ENCODE results near the gene PLSCR2.
"Not testable (repeated sequence)": the region's sequence is repeated elsewhere in the genome, so short reads cannot be mapped to it uniquely, and the experiment has no call there.

Gene PLSCR2

DNA sequence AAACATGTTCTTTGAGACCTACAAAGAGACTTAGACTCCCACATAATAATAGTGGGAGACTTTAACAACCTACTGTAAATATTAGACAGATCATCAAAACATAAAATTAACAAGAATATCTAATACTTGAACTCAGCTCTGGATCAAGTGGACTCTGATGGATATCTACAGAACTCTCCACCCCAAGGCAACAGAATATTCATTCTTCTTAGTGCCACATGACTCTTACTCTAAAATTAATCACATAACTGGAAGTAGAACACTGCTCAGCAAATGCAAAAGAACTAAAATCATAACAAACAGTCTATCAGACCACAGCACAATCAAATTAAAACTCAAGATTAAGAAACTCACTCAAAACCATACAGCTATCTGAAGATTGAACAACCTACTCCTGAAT lies 15.9 kb upstream of the PLSCR2 start:
- TF ChIP-seq, protein P1, sequence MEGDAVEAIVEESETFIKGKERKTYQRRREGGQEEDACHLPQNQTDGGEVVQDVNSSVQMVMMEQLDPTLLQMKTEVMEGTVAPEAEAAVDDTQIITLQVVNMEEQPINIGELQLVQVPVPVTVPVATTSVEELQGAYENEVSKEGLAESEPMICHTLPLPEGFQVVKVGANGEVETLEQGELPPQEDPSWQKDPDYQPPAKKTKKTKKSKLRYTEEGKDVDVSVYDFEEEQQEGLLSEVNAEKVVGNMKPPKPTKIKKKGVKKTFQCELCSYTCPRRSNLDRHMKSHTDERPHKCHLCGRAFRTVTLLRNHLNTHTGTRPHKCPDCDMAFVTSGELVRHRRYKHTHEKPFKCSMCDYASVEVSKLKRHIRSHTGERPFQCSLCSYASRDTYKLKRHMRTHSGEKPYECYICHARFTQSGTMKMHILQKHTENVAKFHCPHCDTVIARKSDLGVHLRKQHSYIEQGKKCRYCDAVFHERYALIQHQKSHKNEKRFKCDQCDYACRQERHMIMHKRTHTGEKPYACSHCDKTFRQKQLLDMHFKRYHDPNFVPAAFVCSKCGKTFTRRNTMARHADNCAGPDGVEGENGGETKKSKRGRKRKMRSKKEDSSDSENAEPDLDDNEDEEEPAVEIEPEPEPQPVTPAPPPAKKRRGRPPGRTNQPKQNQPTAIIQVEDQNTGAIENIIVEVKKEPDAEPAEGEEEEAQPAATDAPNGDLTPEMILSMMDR (IDR thresholded peaks at IDR 0.05): no peak
- H3K4me3 ChIP-seq: no peak overlapping the region
- no peak overlapping the region for H3K27ac ChIP-seq
- no peak for DNase-seq (ENCODE audit: low spot score)

DNA sequence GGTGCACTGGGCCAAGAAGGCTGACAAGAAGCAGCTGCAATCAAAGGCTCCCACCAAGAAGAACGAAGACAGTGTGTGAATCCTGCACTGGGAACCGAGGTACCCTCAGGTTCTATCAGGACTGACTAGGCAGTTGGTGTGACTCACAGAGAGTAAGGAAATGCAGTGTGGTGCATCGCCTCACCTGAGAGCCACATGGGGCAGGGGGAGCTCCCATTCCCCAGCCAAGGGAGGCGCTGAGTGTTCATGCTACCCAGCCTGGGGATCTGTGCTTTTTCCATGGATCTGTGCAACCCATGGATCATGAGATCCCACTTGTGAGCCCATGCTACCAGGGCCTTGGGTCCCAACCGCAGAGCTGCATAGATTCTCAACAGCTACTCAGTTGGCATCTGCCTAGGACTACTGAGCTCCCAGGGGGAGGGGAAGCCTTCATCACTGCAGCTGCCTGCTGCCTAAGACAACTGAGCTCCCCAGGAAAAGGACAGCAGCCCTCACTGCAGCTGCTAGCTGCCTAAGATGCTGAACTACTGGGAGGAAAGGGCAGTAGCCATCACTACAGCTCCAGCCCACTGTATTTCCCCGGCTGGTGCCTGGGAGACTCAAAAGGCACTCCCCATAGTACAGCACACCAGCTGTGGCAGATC lies 6.9 kb upstream of the PLSCR2 start:
- Histone ChIP-seq H3K4me3 (no peak overlapping the region), H3K27ac (no peak overlapping the region)
- no peak for DNase-seq (ENCODE audit: low spot score)
- TF ChIP-seq, protein P1 (IDR thresholded peaks at IDR 0.05): no peak

DNA sequence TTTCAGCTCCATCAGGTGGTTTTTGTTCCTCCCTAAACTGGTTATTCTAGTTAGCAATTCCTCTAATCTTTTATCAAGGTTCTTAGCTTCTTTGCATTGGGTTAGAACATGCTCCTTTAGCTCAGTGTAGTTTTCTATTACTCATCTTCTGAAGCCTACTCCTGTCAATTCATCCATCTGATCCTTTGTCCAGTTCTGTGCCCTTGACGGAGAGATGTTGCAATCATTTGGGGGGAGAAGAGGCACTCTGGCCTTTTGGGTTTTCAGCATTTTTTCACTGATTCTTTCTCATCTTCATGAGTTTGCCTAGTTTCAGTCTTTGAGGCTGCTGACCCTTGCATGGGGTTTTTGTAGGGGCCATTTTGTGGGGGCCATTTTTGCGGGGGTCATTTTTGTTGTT lies 5.6 kb upstream of the PLSCR2 start:
- H3K4me3 ChIP-seq: not testable (repeated sequence)

DNA sequence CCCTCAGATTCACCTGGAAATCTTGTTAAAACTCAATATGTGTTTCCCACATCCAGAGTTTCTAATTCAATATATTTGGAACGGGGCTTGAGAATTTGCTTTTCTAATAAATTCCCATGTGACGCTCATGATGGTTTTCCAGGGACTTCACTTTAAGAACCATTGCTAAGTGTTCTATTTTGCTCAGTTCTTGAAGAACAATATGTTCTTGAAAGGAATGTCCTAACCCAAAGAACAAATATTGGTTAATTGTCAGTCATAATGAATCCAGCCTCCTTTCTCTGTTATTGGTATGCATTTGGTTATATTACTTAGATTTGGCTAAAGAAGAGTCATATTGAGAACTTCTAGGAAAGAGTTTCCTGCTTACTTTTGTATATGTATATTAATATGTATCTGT lies 4.4 kb upstream of the PLSCR2 start:
- no peak for DNase-seq (ENCODE audit: low spot score)
- TF ChIP-seq, protein P1 (IDR thresholded peaks at IDR 0.05): no peak
- no peak overlapping the region for H3K4me3 ChIP-seq
- H3K27ac ChIP-seq: no peak overlapping the region

More for the DNA sequence above, 5.6 kb upstream of the PLSCR2 start:
- not testable (repeated sequence) for H3K27ac ChIP-seq; DNase-seq (ENCODE audit: low spot score)

DNA sequence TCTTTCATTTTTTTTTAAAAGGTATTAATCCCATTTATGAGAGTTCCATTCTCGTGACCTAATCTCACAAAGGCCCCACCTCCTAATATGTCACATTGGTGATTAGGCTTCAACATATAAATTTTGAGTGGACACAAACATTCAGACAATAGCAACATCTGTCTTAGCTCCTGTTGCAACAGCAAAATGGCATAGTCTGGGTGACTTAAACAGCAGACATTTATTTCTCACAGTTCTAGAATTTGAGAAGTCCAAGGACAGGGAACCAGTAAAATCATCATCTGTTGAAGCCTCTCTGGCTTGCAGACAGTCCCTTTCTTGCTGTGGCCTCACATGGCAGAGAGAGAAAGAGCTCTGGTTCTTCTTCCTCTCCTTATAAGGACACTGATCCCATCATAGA lies 3.2 kb upstream of the PLSCR2 start:
- H3K4me3 ChIP-seq: no peak overlapping the region
- DNase-seq (ENCODE audit: low spot score): no peak
- TF ChIP-seq, protein P1 (IDR thresholded peaks at IDR 0.05): no peak
- H3K27ac ChIP-seq: no peak overlapping the region

DNA sequence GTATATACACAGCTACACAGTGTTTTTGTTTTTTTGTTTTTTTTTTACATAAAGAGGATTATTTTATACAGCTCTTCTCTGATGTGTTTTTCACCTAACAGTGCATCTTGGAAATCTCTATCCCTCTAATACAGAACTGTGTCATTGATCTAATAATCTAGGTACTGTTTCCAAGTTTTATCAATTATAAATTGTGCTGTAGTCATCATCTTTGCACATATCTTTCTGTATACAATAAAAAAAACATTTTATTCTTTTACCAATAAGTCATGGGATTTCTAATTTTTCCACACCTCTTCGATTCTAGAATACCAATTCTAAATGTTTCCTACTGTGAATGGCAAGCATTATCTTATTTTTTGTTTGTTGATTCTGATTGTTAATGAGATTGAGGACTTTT lies 1.7 kb upstream of the PLSCR2 start:
- Histone ChIP-seq H3K27ac (no peak overlapping the region), H3K4me3 (no peak overlapping the region)
- no peak for DNase-seq (ENCODE audit: low spot score)
- TF ChIP-seq, protein P1 (IDR thresholded peaks at IDR 0.05): no peak

DNA sequence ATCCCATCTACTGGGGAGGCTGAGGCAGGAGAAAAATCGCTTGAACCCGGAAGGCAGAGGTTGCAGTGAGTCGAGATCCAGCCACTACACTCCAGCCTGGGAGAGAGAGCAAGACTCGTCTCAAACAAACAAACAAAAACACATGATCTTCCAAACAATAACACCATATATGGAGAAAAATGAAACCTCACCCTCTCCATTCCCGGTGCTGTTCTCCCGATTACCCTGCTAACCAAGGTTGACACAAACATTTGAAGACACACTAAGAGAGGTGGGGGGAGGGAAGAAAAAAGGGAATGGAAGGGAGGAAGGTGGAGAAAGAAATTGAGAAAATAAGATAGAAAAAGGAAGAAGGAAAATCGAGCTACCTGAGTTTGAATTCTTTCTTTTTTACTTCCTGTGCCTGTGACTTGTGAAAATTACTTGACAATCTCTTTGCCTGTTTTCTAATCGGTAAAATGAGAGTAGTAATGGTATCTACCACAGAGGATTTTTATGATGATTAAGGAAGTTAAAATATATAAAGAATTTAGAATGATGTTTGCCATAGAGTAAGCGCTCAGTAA lies 1.1 kb upstream of the PLSCR2 start:
- H3K27ac ChIP-seq: no peak overlapping the region
- TF ChIP-seq, protein P1 (IDR thresholded peaks at IDR 0.05): no peak
- no peak overlapping the region for H3K4me3 ChIP-seq
- DNase-seq (ENCODE audit: low spot score): no peak

Data from coronary artery (tissue), 2 donors.